T-helper 1 cell (primary cell): ENCODE measurements around the gene GART.
"Not testable (repeated sequence)": the region's sequence is repeated elsewhere in the genome, so short reads cannot be mapped to it uniquely, and the experiment has no call there.

Source experiments
- DNase-seq, 5 donors: peaks; one replicate each; pipeline ENCODE4 v3.0.0-alpha.2; 2012 to 2020
- total RNA-seq, 4 donors: gene quantifications; one replicate each; lab custom pipeline; 2026; lab: John Stamatoyannopoulos, UW

The GART gene
- 25.1 to 66.4 (median 46.1) reads per million in 4 donors for total RNA-seq

DNA sequence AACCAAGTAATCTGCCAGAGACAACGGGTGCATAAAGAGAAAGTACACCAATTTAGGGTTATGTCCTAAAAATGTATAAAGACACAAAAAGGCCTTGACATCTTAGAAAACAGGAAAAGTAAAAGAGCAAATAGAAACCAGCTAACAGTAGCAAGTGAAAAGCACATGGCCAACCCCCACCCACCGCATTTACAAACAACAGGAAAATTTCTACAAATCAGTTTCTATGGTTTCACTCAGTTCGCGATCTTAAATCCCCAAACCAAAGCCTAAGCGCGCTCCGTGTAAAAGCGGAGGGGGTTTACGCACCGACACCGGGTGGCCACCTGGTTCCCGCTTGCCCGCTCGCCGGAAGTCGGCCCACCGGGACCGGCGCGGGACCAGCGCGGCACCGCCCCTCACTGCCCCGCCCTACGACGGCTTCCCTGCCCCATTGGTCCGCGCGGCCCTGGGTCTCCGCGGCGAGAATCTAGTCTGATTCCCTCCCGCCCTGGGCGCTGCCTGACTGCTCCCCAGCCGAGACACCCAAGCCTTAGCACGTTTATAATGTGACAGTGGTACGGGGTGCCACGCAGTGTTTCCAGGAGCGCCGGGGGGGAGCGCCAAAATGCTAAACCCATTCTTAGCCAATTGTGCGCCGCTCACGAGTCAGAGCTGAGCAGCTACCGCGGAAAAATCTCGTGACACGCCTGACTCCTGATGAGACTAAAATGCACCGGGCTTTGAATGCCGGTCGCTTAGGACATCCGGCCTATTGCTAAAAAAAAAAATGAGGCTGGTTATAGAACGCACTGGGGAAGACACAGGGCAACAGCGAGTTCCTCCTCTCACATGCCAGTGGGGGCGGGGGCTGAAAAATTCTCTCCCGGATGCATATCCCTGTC, at the start of gene GART:
GART (minus strand) TSS at position 362 of the 884 bp plus-strand sequence. CDS start 2,802 bp downstream, outside the sequence.
- DNase-seq, result peak; percentile 67 to 83 (median 77)

DNA sequence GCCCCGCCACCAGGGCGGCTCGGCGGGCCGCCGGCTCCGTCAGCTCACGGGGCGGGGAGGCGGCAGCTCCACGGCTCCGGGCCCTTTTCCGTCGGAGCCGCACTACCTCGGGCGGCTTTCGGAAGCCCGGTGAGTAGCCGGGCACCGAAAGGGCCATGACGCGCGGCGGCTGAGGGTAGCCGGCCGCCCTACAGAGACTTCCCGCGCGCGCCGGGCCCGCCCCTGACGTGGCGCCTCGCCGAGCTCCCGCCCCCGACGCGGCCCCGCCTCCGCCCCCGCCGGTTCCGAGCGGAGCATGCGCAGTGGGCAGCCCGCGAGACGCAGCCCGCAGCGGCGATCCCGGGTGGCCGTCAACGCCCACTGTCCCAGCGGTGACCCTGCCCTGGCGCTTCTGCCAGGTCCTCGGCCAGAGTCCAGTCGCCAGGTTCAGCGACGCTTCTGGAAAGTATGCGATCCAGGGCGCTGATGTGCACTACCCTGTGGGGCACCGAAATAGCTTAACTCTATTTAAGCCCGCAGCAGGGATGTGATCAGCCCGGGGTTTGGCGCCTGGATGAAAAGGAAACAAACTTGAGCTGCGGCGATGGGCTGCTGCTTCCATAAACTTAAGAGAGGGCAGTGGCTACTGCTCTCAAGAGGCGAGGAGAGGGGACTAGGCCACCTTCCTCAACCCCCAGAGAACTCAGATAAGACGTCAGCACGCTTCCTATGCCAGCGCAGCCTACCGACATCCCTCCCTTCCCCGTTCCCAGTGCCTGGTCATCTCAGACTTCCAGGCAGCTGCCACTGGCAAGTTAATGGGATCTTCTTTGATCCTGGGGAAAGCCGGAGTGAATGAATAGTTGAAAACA, 46.8 kb upstream of the GART start, which contains the start of gene DONSON:
DONSON (minus strand) TSS at position 200 of the 851 bp plus-strand sequence; CDS start at position 157, 43 bp downstream.
- peak; percentile 77 to 90 (median 82) for DNase-seq

DNA sequence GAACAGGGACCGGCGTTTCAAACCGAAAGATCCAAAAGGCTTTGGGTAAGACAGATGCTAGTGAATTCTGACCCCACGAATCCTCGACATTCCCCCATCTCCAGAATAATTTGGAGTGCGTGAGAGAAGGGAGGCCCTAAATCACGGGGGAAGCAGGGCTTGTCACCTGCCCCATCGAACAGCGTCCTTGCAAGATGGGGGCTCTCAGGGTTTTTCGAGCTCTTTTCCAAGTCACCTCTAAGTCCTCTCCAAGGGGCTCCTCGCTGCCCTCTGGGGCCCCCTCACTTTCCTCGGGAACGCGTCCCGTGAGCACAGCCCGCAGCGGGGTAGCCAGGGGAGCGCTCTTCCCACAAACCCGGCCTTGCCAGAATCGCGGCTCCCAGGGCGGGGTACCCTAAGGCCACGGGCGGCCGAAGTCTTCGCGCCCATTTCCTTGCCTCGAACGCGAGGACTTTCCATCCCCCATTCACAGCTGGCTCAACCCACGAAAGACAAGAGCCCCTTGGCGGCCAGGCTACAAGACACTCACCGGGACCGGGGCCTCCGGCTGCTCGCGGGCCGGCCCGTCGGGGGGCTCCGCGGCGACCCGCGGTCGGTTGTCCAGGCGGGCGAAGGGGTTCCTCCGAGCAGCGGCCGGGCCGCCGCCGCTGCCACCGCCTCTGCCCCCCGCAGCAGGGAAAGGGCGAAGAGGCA, 46.0 kb upstream of the GART start:
- peak in 3 of 5 donors; percentile 5 to 27 (median 7) for DNase-seq

DNA sequence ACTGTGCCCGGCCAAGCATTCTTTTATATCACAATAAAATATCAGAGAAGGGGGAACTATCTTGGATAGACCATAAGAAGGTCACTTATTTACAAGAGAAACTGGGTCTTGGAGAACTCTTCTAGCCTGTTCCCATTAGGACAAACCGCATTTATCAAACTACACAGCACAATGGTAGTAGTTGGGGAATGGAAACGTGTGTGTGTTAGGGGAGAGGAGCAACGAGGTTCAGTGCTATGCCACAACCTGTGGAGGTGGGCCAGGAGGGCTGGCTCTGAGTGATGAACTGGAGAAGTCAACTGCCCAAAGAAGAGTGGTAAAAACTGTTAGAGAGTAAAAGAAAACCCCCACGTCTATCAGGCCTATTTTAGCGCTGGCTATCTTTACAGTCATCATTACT, 45.0 kb upstream of the GART start:
- no peak for DNase-seq

DNA sequence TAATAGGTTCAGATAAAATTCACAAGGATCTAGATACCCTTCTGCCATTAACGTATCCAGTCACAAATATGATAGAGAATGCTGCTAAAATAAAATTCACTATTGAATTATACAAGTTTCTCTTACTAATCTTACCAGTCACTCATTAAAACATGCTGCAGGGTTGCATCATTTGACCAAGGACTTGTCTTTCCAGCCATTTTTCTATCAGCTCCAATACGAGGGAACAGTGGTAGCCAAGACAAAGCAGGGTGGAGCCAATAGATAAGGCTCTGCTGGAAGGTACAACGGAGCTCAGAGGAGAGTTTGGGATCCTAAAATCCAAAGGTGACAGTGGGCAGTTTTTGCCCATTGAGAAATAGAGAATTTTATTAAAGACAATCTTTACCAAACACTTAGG, 42.5 kb upstream of the GART start:
- no peak for DNase-seq

DNA sequence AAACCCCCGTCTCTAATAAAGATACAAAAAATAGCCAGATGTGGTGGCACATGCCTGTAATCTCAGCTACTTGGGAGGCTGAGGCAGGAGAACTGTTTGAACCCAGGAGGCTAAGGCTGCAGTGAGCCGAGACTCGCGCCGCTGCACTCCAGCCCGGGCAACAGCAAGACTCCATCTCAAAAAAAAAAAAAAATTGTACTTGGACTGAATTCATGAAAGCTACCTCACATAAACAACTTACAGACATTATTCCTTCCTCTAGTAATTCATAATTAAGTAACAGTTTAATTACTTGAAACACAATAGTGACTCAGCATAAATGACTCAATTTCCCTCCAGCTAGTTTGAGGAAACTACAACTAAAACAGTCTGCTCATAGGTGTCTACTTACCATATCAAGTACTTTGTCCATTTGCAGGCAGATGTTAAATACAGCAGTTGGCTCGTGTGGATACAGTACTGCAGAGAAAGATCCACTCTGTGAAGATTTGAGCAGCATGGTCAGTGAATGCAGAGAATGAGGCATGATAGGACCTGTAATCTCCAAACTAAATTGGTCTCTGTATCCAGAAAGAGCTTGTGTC, 37.1 kb upstream of the GART start:
- DNase-seq, result peak in 1 of 5 donors; percentile 4

DNA sequence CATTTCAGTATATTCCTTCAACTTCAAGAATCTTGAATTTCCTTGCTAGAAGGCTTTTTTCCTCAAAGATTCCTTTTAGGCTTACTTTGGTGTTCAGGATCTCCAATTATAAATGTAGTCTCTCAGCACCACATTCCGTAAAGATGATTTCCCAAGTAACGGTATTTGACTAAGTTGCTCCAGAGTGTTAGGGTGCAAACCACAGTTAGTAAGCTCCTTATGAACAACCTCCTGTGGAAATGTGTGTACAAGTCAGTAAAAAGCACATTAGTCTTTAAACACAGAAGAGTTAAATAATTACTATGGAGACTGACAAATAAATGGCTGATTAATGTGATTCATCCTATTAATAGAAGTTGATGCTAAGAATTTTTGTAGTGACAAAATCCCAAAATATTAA, 36.3 kb upstream of the GART start:
- DNase-seq, result no peak

DNA sequence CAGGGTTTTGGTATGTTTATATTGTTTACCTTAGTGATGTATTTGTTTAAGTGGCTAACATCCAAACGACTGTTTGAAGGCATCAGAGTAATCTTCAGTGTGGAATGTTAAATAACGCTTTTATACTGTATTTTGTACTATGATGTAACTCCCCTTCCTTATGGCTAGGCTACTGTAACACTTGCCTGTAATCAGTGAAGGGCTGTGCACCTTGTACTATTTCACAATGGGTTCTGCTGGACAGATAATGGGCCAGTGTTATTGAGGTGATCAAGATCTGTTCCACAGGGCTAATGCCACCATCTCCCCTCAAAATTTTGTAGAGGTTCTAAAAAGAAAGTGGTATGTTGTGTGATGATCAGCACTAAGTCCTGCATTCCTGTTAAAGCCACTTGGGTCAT, 34.8 kb upstream of the GART start:
- DNase-seq, result not testable (repeated sequence)

DNA sequence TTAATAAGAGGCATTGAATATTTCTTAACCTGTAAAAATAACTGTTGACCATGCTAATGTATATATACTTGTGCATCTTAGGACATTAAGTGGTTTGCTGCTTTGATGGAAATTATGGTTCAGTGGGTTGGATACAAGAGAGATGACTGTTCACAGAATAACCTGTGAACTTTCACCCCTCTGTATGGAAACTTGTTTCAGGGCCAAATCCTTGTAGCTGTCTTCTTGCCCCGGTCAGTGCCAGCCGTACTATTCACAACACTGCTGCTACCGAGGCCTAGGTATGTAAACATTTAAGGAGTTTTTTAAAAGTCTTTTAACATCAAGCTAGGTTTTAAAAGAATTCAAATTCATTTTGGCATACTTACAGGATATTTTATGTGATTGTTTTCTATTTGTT, 30.4 kb upstream of the GART start:
- DNase-seq, result no peak

DNA sequence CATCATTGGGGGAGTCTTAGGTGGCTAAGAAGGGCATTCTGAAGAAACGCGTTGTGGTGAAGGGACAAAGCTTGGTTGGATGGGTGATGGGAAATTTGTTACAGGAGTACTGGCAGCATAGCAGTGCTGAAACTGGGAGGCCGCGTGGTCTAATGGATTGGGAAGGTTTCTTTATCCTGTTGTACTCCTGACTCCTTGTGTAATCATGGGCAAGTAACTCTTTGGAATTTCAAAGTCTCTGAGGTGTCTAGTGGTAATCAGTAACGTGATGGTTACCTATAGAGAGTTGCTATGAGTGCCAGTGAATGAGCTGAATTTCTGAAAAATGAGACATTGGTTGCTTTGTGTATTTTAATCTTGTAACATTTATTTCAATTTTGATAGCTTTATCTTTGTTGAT, 28.1 kb upstream of the GART start:
- no peak for DNase-seq

DNA sequence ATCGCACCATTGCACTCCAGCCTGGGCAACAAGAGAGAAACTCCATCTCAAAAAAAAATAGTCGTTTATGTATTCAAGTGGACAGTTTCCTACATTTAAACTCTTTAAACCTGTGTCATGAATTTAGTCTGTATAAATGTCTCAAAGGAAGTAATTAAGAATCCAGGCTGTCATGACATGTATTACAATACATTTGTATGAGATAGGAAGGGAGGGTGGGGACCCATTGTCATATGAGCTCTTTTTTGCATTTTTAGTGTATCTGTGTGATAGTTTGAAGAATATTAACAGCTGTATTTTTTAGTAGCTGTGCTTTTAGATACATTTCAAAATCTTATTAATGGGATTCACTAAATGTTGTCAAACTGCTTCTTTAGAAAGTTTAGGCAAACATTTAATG, 26.5 kb upstream of the GART start:
- no peak for DNase-seq

DNA sequence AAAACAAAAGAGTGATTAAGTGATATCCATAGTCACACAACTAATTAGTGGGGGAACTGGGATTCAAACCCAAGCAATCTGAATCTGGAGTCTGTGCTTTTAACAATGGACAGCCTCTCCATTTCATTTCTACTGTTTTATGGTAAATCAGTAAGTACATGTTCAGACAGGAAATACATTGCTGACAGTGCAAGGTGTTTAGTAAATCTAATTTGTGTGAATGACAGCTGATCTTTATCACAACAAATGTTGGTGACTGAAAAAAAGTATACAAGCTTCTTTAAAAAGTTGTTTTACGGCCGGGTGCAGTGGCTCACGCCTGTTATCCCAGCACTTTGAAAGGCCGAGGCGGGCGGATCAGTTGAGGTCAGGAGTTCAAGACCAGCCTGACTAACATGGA, 26.0 kb upstream of the GART start:
- no peak for DNase-seq

DNA sequence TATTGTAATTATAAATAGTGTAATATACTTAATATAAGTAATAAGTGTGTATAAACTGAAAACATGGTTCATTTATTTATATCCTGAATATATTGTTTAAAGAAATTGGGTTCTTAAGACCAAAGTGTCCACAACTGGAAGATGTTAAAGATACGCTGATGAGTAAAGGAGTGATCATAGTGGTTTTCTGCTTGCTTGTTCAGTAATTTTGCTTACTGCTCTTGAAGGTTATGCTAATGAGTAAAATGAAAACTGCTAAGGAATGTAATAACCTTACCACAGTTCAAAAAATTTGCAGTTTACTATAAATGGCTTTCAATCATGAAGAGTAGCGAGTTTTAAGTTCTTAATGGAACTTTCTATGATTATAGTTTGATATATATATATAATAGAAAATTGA, 24.6 kb upstream of the GART start:
- DNase-seq, result no peak

DNA sequence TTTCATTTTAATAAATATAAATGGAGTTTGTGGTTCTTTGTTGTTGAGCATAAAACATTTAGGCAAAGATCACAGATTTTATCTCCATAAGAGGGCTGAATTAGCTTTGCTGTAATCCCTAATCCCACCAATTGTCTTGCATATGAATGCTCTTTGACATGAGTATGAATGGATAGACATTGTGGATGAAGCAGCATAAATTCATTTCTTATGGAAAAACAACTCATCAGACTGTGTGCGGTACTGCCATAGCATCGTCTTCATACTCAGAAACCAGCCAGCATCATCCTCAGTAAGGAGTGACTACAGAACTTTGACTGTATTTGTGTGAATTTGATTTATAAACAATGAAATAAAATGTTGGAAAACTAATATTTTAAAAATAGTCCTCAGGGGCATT, 20.5 kb upstream of the GART start:
- DNase-seq, result no peak

DNA sequence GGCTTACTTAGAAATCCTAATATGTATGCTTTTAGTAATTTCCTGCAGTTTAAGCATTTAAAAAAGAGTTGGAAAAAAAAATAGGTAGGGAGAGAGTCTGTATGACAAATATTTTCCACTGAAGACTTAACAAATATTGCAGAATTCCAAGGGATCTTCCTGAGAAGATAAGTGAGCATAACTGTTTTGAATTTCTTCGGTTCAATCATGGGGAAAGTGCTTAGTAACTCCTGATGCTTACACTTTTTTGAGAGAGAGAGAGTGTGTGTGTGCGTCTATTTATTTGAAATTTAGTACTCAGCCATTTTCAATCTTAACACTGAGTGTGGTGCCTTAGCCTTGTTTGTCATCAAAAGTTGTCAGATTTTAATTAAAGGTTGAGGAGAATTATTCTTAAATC, 19.5 kb upstream of the GART start:
- DNase-seq, result no peak

DNA sequence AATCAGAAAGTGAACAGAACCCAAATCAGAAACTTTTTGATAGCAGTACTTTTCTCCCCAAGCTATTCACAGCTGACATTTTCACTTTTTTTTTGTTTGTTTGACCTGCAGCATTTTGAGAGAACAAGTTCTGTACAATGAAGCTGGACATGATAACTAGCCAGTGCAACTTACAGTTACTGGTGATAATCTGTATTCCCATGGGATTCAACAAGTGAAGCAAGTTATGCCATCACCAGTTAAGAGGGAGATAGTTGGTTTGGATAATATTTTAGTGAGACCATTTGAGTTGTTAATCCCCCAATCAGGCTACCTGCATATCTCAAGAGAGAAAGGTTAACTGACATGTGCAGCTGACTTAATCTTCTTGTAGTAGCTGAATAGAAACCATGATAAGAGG, 19.0 kb upstream of the GART start:
- DNase-seq, result no peak

DNA sequence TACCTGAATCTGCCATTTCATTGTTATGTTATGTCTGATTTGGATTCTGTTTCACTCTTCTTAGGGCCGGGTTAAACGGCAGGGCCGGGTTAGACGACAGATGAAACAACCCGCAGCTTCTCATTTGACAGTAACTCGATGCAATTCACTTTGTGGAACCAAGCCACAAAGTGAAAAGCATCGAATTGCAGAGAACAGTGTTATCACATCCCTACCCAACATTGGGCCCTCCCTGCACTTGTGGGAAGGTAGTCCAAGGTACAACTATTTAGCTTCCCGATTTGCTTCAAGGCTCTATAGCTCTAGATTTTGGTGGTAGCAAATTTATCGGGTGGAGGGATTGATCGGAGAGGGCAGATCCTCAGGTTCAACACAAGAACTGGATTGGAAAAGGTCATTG, 17.9 kb upstream of the GART start:
- DNase-seq, result no peak

DNA sequence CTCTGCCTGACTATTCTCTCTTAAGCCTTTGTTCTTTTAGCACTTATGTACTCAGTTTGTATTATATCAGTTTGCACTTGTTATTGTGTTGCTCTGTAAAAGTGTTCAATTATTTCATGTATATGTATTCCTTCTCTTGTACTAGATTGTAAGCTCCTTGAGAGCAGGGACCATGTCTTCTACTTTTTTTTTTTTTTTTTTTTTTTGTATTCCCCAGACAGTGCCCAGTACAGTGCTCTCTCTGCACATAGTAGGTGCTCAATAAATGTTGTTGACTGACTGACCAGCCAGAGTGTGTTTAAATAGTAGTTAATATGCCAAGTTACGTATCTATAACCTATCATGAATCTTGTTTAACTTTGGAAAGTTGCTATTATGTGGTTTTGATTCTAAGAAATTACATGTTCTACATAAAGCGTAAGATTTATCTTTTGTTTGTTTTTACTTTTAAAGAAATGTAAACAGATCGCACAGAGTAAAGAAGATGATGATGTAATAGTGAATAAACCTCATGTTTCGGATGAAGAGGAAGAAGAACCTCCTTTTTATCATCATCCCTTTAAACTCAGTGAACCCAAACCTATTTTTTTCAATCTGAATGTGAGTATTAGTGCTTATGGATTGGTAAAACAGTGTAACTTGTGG, 17.0 kb upstream of the GART start:
- no peak for DNase-seq

DNA sequence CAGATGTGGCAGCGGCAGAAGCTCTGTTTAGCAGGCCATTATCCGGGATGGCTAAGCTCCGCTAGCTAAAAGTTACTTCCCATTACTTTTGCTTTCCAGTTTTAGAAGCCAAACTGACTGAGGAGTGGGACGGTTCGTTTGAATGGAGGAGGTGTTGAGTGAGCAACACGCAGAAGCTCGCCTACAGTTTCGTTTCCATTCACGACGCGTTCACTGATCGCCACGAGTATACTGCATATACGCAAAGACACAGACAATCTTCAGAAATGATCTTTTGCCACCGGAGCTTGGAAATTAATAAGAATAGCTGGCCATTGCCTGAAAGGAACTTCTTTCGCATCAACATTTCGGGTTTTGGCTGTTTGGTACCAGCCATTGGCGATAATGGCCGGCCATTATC, 15.5 kb upstream of the GART start:
- DNase-seq, result no peak

DNA sequence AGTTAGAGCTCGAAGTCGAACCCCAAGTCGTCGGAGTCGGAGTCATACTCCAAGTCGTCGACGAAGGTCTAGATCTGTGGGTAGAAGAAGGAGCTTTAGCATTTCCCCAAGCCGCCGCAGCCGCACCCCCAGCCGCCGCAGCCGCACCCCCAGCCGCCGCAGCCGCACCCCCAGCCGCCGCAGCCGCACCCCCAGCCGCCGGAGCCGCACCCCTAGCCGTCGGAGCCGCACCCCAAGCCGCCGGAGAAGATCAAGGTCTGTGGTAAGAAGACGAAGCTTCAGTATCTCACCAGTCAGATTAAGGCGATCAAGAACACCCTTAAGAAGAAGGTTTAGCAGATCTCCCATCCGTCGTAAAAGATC, 13.0 kb upstream of the GART start:
- DNase-seq, result no peak

DNA sequence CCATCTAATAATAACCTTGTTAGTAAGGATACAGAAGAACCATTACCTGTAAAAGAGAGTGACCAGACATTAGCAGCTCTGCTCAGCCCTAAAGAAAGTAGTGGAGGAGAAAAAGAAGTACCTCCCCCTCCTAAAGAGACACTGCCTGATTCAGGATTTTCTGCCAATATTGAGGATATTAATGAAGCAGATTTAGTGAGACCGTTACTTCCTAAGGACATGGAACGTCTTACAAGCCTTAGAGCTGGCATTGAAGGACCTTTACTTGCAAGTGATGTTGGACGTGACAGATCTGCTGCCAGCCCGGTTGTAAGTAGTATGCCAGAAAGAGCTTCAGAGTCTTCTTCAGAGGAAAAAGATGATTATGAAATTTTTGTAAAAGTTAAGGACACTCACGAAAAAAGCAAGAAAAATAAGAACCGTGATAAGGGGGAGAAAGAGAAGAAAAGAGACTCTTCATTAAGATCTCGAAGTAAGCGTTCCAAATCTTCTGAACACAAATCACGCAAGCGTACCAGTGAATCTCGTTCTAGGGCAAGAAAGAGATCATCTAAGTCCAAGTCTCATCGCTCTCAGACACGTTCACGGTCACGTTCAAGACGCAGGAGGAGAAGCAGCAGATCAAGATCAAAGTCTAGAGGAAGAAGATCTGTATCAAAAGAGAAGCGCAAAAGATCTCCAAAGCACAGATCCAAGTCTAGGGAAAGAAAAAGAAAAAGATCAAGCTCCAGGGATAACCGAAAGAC, 12.5 kb upstream of the GART start:
- no peak for DNase-seq
